Stimulated activated CD8-positive, alpha-beta memory T cell treated with anti-CD3 and anti-CD28 coated beads, Interleukin-2, amount 100 ng/mL, for 48 hours (primary cell): ENCODE results near the gene PRR7.

Experiments used
- DNase-seq, 2 donors: peaks; one replicate each; pipeline ENCODE4 v3.0.0-alpha.2; 2020; ENCODE audit warnings: low read depth in 2 of 2

Gene PRR7

DNA sequence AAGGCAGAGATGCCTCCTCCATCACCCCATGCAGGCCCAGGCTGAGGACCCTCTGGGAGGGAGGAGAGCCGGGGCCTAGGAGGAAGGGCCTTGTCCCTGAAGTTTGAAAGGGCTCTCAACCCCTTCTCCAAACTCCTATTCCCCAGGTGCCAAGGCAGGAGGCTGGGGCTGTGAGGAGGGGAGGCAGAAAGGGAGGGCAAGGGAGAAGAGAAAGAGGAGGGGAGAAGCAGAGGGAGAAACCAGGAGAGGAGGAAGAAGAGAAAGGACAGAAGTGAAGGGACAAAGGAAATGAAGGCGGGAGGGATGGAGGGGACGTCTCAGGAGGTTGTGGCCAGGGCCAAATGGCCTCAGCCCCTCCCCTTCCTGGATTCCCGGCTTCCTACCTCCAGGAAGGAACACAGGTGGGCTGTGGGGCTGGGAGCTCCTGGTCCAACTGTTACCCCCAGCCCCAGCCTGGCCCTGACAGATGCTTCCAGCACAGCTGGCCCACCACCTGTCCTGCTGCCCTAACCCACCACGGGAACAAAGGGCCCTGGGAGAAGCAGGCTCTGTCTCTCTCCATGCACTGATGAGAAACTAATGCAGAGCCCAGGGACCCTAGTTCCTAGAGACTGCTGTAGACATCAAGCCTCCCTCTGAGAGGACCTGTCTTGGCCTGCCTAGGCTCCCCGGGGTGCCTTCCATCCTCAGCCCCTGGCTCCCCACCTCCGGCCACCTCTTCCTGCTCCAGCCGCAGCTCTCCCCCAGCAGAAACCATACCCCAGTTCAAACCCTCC lies 23.3 kb downstream of the PRR7 start:
- DNase-seq = no peak

- no peak for DNase-seq
These were observed 24.3 kb downstream of the PRR7 start for GRCh38 chr5:177470759-177471536.

DNA sequence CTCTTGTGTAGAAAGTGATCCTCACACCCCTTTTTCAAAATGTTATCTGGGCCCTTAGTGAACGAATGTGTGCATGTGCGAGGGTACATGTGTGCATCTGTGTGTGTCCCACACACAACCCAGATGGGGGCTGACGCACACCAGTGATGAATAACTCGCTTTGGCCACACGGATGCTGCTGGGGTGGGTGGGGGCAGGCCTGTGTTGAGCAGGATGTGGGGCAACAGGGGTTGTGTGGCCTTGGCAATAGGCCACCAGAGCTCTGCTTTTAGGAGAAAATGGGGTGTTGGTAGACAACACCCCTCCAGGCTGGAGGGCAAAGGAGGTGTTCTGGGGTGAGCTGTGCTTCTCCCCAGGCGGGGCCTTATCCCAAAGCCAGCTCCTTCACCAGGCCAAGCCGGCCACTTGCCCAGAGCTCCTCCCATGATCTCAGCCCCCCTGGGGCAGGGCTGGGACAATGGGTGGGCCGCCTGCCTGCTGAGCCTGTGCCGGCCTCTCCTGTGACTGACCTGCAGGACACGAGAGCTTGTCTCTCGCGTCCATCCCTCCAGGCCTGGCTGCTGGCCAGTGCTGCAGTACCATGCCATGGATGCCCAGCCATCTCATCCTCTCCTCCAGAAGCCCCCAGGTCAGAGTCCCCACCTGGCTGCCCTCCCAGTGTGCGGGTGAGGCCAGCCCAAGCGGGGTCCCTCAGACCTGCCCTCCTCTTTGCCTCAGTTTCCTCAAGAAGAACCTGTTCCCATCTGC lies 25.2 kb downstream of the PRR7 start:
- peak; percentile 50 to 56 for DNase-seq

DNA sequence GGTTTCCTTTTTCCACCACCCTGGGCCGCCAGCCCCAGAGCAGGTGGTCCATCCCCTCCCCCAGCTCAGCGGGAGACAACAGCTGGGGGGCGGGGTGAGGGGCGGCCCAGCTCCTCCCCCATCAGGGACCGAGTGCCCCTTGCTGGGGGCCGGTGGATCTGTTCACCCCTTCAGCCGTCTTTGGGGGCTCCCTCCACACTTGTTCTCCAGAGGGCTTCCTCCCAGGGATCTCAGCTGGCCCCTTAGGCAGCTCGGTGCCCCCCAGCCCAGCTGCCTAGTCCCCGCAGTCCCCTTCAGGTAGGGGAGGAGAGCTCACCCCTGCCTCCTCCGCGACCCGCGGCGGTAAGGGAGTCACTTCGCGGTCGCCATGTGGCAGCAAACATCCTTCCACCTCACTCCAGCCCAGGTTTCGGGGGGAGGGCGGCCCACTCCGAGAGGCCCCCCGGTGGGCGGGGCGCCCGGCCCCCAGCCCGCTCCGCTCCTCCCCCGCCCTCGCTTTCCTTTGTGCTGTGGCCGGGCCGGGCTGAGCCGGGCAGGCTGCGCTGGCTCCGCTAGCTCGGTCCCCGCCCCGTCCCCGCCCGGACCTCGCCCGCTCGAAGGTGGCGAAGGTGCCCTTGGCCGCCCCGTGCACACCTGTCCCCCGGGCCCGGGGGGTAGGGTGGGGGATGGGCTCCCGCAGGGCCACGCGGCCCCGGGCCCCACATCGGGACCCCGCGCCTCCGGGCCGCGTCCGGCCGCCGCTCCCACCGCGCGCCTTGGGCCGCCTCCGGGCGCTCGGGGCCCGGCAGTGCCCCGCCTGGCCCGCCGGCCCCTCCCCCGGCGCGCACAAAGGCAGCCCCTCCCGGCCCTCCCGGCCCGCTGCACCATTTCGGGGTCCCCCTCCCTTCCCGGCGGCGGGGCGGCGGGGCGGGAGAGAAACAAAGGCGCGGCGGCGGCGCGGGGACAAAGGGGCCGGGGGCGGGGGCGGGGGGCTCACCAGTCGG lies 26.1 kb downstream of the PRR7 start:
- DNase-seq = peak; percentile 74 to 85

- peak in 1 of 2 donors; percentile 41 for DNase-seq
These were observed 26.9 kb downstream of the PRR7 start, which contains the start of gene DBN1 for GRCh38 chr5:177473443-177474001. Gene DBN1, minus strand, starts transcription at chr5:177473634. Its CDS starts 113 bp downstream, at chr5:177473521.

DNA sequence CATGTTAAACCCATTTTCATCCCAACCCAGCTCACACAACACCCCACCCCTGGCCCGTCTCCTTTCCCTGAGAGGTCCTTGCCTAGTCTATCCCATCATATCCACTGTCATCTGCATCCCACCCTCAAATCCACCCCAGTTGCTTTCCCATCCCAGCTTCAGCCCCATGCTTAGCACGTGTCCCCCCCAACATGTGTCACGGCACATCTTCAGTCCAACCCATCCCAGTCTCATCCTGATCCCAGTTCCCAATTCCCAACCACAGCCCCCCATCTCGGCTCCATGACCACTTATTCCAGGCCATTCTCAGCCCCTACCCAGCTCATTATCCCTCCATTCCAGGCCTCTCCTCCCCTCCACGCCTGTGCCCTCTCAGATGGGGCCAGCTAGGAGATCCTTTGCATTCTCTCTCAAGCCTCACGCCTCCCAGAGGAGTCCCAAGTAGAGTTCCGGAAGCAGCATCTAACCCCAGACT lies 27.4 kb downstream of the PRR7 start:
- DNase-seq = no peak

- DNase-seq = no peak
These were observed 28.4 kb downstream of the PRR7 start for GRCh38 chr5:177474846-177475562.

DNA sequence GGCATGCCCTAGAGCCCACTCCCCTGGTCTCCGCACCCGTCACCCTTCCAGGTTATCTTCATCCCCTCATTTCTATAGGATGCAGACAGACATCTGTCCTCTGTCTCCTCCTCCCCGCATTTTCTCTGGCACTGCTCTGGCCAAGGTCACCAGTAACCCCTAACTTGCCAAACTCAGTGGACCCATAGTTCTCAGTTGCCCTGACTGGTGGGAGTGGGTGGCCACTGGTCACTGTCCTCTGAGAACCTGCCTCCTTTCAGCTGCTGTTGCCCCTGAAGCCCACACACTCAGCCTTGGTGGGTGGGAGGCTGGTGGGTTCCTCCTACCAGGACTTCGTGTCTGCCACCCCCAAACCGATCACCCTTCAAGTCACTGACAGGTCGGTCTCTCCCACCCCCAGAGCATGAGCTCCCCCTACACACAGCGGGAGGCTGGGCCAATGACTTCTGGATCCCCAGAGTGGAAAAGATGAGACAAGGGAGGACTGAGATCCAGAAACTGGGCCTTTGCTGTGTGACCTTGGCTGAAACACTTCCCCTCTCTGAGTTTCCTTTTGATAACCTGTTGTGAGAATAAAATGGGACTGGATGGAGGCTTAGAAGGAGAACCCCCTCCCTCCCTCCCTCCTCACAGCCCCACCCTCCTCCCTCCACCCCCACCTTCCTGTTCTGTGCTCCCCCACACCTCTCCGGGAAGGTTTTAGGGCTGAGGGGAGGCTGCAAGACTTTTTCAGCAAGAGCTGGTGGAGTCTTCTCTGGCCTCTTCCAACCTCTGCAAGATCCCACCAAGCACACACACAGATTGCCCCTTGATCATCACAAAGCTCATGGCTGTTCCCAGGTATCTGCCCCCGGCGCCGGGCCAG lies 29.2 kb downstream of the PRR7 start:
- DNase-seq = no peak

GRCh38 chr5:177476531-177477233 lies 30.1 kb downstream of the PRR7 start:
- no peak for DNase-seq

- no peak for DNase-seq
These were observed 31.3 kb downstream of the PRR7 start for GRCh38 chr5:177477701-177478477.

DNA sequence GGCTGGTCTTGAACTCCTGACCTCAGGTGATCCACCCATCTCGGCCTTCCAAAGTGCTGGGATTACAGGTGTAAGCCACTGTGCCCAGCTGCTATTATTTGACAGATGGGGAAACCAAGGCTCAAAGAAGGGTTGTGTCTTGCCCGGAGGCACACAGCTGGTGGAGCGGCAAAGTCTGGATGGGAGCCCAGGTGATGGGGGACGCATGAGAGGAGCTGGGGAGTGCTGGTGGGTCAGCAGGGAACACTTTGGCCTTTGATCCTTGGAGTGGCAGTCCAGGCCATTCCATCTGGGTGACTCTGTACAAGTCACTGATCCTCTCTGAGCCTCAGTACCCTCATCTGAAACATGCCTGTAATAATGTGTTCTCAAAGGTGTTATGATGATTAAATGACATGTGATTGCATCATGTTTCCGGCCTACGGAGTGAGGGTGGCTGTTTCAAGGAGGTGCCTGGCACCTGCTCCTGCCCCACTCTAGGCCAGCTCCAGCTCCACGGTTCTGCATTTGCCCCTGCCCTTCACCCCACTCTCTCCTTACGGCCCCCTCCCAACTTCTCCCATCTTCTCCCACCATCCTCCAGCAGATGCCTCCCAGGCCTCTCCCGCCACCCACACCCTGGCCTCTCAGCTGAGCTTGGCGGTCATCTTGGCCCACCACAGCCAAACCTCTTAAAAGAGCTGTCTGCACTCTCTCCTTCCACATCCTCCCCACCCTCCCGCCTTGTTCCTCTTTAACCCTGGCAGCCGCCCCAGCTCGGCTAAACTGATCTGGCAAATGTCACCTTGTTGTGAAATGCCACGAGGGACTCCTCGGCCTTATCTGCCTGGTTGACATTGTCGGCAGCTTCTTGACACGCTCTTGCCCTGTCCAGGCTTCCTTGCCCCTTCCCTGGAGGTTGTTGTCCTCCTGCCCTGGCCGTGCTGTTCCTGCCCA lies 32.4 kb downstream of the PRR7 start:
- DNase-seq = peak in 1 of 2 donors; percentile 37

DNA sequence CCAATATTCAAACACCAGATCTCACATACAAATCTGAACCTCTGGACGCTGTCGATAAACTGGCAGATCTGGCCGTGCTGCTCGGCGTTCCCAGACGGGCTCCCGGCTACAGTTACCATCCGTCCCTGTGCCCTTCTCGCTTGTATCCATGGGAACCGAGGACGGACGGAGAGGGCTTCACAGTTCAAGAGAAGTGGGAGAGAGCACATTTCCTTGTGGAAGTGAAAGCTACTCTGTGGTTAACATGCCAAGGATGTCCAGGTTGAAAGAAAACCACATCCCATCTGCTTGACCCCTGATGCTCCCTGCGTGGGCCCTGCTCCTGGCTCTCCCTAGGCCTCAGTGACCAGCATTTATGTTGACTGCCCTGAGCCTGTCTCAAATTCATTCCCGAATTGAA lies 33.2 kb downstream of the PRR7 start:
- DNase-seq = no peak

GRCh38 chr5:177482359-177482795 lies 35.8 kb downstream of the PRR7 start:
- no peak for DNase-seq

- no peak for DNase-seq
These were observed 36.4 kb downstream of the PRR7 start for GRCh38 chr5:177483042-177483441.

DNA sequence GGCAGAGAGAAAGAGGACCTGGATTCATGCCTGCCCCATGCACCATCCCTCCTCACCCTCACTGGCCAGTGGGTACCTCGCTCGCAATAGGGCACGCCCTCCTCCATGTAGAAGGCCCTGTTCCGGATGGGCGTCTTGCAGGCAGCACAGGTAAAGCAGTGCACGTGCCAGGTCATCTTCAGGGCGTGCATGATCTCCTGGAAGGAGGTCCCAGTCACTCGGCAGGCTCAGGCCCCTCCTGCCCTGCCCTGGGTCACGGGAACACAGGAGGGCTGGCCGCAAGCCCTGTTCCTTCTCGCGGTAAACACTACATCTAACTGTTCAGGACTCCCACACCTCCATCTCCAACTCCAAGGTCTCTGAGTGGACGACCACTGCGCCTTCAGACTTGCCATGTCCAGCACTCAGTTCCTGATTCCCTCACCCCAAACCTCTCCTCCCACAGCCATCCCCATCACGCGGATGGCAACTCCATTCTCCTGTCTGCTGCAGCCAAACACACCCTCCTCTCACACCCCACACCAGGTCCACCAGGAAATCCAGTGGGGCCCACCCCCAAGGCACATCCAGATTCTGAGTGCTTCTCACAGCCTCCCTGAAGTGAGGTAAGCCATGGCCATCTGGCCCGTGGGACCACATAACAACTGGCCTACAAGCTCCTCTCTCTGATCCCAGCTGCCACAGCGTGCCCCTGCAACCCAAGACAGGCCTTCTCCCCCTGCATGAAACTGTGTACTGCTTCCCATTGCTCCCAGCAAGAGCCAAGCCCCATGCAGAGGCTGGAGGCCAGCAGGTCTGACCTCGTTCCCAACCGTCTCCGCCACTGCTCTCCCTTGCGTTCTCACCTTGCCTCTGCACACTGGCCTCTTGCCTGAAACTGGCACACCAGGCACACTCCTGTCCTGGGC lies 37.6 kb downstream of the PRR7 start:
- no peak for DNase-seq
